IMR-90 (cell line): ENCODE data around the gene ECM2. TPM values are rescaled to one million over a fixed set of nuclear protein-coding genes. Genes with fewer than 3 reads are reported as not detected.

Source experiments
- ATAC-seq: fragments of 200-7000 bp; cut with Tn5 transposase; 2 replicates; pipeline ENCODE4 v1.9.1; 2020; ENCODE audit warnings: low read depth, mild to moderate bottlenecking, moderate library complexity
- BruUV-seq: library from RNA; stranded (reverse); fragments of 400-500 nt; replicated peaks from 2 replicates; lab custom pipeline; 2021; lab: Mats Ljungman, UMichigan
- CTCF ChIA-PET: fragments of 300-600 bp; formaldehyde crosslinking; extraction: SDS; loops from one replicate; lab custom pipeline; 2021; ENCODE audit warnings: antibody characterized with exemption; lab: Yijun Ruan, JAX
- POLR2A ChIA-PET: fragments of 300-600 bp; sonication (Branson Sonifier 250); formaldehyde crosslinking; loops from one replicate; lab custom pipeline; 2022; ENCODE audit warnings: antibody characterized with exemption; ENCODE audit not compliant: unreplicated experiment; lab: Charles Lee
- DNase-seq: peaks from one replicate; pipeline ENCODE4 v3.0.0; 2013
- H2AFZ ChIP-seq: replicated peaks from 2 replicates; pipeline ENCODE3; 2013; ENCODE audit warnings: low read length, mild to moderate bottlenecking; ENCODE audit not compliant: poor library complexity
- H2AK5ac ChIP-seq: 2 replicates; pipeline ENCODE4 v1.6.1; 2013; ENCODE audit warnings: low read depth, low read length, inconsistent platforms
- H2AK9ac ChIP-seq: replicated peaks from 2 replicates; pipeline ENCODE3; 2013; ENCODE audit warnings: mild to moderate bottlenecking, low read depth, low read length, moderate library complexity; ENCODE audit not compliant: poor library complexity
- H2BK120ac ChIP-seq: 2 replicates; pipeline ENCODE4 v1.6.1; 2013; ENCODE audit warnings: low read depth, low read length, inconsistent platforms
- H2BK15ac ChIP-seq: 3 replicates; pipeline ENCODE4 v1.6.1; 2013; ENCODE audit warnings: low read depth, low read length, inconsistent platforms
- H2BK20ac ChIP-seq: 2 replicates; pipeline ENCODE4 v1.6.1; 2013; ENCODE audit warnings: low read depth, mild to moderate bottlenecking, inconsistent platforms, low read length, moderate library complexity
- H2BK5ac ChIP-seq: 2 replicates; pipeline ENCODE4 v1.6.1; 2013; ENCODE audit warnings: mild to moderate bottlenecking, low read depth, low read length, inconsistent platforms; ENCODE audit not compliant: poor library complexity, severe bottlenecking
- H3K14ac ChIP-seq: replicated peaks from 2 replicates; pipeline ENCODE4 v1.6.1; 2013; ENCODE audit warnings: low read depth, low read length, inconsistent platforms
- H3K18ac ChIP-seq: 2 replicates; pipeline ENCODE4 v1.6.1; 2013; ENCODE audit warnings: low read depth, low read length, control low read depth
- H3K23ac ChIP-seq: 2 replicates; pipeline ENCODE4 v1.6.1; 2013; ENCODE audit warnings: low read depth, low read length, inconsistent platforms
- H3K27ac ChIP-seq: 2 replicates; pipeline ENCODE4 v1.5.1; 2013; ENCODE audit warnings: mild to moderate bottlenecking, control low read depth, low read length; ENCODE audit not compliant: insufficient read depth
- H3K27me3 ChIP-seq: 2 replicates; pipeline ENCODE4 v1.6.1; 2013; ENCODE audit warnings: low read length; ENCODE audit not compliant: control insufficient read depth, insufficient read depth
- H3K36me3 ChIP-seq: 2 replicates; pipeline ENCODE4 v1.6.1; 2013; ENCODE audit warnings: low read length, mixed read lengths; ENCODE audit not compliant: control insufficient read depth, insufficient read depth
- H3K4ac ChIP-seq: 2 replicates; pipeline ENCODE4 v1.6.1; 2013; ENCODE audit warnings: low read depth, low read length, inconsistent platforms
- H3K4me1 ChIP-seq: 2 replicates; pipeline ENCODE4 v1.6.1; 2013; ENCODE audit warnings: low read length, mixed read lengths; ENCODE audit not compliant: control insufficient read depth, insufficient read depth
- H3K4me2 ChIP-seq: 2 replicates; pipeline ENCODE4 v1.6.1; 2013; ENCODE audit warnings: low read depth, mild to moderate bottlenecking, control low read depth, low read length, moderate library complexity
- H3K4me3 ChIP-seq: 2 replicates; pipeline ENCODE4 v1.5.1; 2013; ENCODE audit warnings: low read depth, mild to moderate bottlenecking, control low read depth, low read length, moderate library complexity; ENCODE audit not compliant: insufficient read depth
- H3K56ac ChIP-seq: 2 replicates; pipeline ENCODE4 v1.6.1; 2013; ENCODE audit warnings: low read length, inconsistent platforms; ENCODE audit not compliant: insufficient read depth; ENCODE audit errors: extremely low read depth
- H3K79me1 ChIP-seq, 2 experiments: 2 replicates each; pipeline ENCODE4 v1.6.1; 2013; ENCODE audit warnings: low read length in 2 of 2, inconsistent platforms in 1 of 2, low read depth in 1 of 2
- H3K9ac ChIP-seq: 2 replicates; pipeline ENCODE4 v1.6.1; 2013; ENCODE audit warnings: low read depth, low read length, control low read depth
- H3K9me1 ChIP-seq: 2 replicates; pipeline ENCODE4 v1.6.1; 2013; ENCODE audit warnings: low read length, inconsistent platforms; ENCODE audit not compliant: insufficient read depth
- H3K9me3 ChIP-seq: 2 replicates; pipeline ENCODE4 v1.6.1; 2013; ENCODE audit warnings: low read length; ENCODE audit not compliant: control insufficient read depth, insufficient read depth
- H4K20me1 ChIP-seq: 2 replicates; pipeline ENCODE4 v1.6.1; 2013; ENCODE audit warnings: low read length, inconsistent platforms; ENCODE audit not compliant: insufficient read depth
- H4K5ac ChIP-seq: 2 replicates; pipeline ENCODE4 v1.6.1; 2013; ENCODE audit warnings: mild to moderate bottlenecking, low read depth, low read length, control low read depth
- H4K8ac ChIP-seq, 2 experiments: 2 replicates each; pipeline ENCODE4 v1.6.1; 2013; ENCODE audit warnings: low read depth in 2 of 2, low read length in 2 of 2, control low read depth in 1 of 2, inconsistent platforms in 1 of 2
- H4K91ac ChIP-seq: 2 replicates; pipeline ENCODE4 v1.6.1; 2013; ENCODE audit warnings: low read depth, low read length, inconsistent platforms; ENCODE audit not compliant: insufficient read depth
- BHLHE40 ChIP-seq: fragments of 150-350 bp; IDR thresholded peaks from 2 replicates; pipeline ENCODE4 v1.6.1; 2016; ENCODE audit warnings: mild to moderate bottlenecking, low read depth, low read length
- CEBPB ChIP-seq: IDR thresholded peaks from 2 replicates; pipeline ENCODE4 v1.6.1; 2012; ENCODE audit warnings: low read depth, low read length, improper control_type of control experiment
- CHD1 ChIP-seq: IDR thresholded peaks from 2 replicates; pipeline ENCODE4 v1.6.1; 2012; ENCODE audit warnings: low read depth, low read length, improper control_type of control experiment
- CTCF ChIP-seq: conservative IDR thresholded peaks from 2 replicates; pipeline ENCODE4 v1.5.1; 2012; ENCODE audit warnings: mild to moderate bottlenecking, low read depth, low read length, improper control_type of control experiment
- FOS ChIP-seq: fragments of 150-350 bp; IDR thresholded peaks from 2 replicates; pipeline ENCODE4 v1.6.1; 2016; ENCODE audit warnings: low read depth, low read length
- MAFK ChIP-seq: IDR thresholded peaks from 2 replicates; pipeline ENCODE4 v1.6.1; 2012; ENCODE audit warnings: low read depth, low read length, improper control_type of control experiment
- MAZ ChIP-seq: IDR thresholded peaks from 2 replicates; pipeline ENCODE4 v1.6.1; 2012; ENCODE audit warnings: low read depth, mild to moderate bottlenecking, low read length, improper control_type of control experiment, moderate library complexity, borderline replicate concordance
- MXI1 ChIP-seq: IDR thresholded peaks from 2 replicates; pipeline ENCODE4 v1.6.1; 2012; ENCODE audit warnings: low read depth, mild to moderate bottlenecking, low read length, moderate library complexity, borderline replicate concordance
- NFE2L2 ChIP-seq: fragments of 150-350 bp; IDR thresholded peaks from 2 replicates; pipeline ENCODE4 v1.6.1; 2016; ENCODE audit warnings: low read depth, mild to moderate bottlenecking, low read length
- POLR2A ChIP-seq: IDR thresholded peaks from 2 replicates; pipeline ENCODE4 v1.6.1; 2012; ENCODE audit warnings: mild to moderate bottlenecking, low read depth, low read length
- RAD21 ChIP-seq: IDR thresholded peaks from 2 replicates; pipeline ENCODE4 v1.6.1; 2012; ENCODE audit warnings: low read length, improper control_type of control experiment
- RCOR1 ChIP-seq: IDR thresholded peaks from 2 replicates; pipeline ENCODE4 v1.6.1; 2012; ENCODE audit warnings: mild to moderate bottlenecking, low read length, improper control_type of control experiment; ENCODE audit not compliant: insufficient replicate concordance
- RFX5 ChIP-seq: IDR thresholded peaks from 2 replicates; pipeline ENCODE4 v1.8.0; 2012; ENCODE audit warnings: low read depth, mild to moderate bottlenecking, low read length, moderate library complexity
- SMC3 ChIP-seq: fragments of 150-350 bp; IDR thresholded peaks from 2 replicates; pipeline ENCODE4 v1.6.1; 2016; ENCODE audit warnings: low read depth, mild to moderate bottlenecking, antibody characterized with exemption, low read length, moderate library complexity
- USF2 ChIP-seq: fragments of 150-350 bp; IDR thresholded peaks from 2 replicates; pipeline ENCODE4 v1.6.1; 2017; ENCODE audit warnings: mild to moderate bottlenecking, antibody characterized with exemption, low read length, low read depth
- WGBS, 2 experiments: methylation state at CpG; one replicate each; pipeline versions ENCODE4 v1.1.5 to v1.1.7; 2013; ENCODE audit warnings: missing lambda C conversion rate in 2 of 2; ENCODE audit not compliant: insufficient read length in 1 of 2; ENCODE audit errors: extremely low coverage in 2 of 2; 5-methylcytosine and 5-hydroxymethylcytosine counted together
- dilution Hi-C: fragments of 300-500 bp; cut with HindIII; formaldehyde crosslinking; loops from one replicate; pipeline ENCODE4 v1.14.3; 2018; ENCODE audit warnings: low sequenced_read_pairs; ENCODE audit not compliant: unreplicated experiment
- in situ Hi-C: fragments of 300-500 bp; cut with MboI; formaldehyde crosslinking; loops from 3 replicates; pipeline ENCODE4 v1.14.3; 2019; ENCODE audit warnings: low sequenced_read_pairs, inconsistent platforms, mixed read lengths
- intact Hi-C: fragments of 100-400 bp; cut with micrococcal nuclease; formaldehyde crosslinking; loops from 2 replicates; pipeline ENCODE4 v1.10.0; 2022
- polyA plus RNA-seq, 3 experiments: library from polyadenylated mRNA; depleted of rRNA; stranded (reverse); fragments of >200 nt; gene quantifications; 2 replicates each; pipeline ENCODE4 v1.2.3, GENCODE V29; 2012; ENCODE audit warnings: low replicate concordance in 1 of 3
- total RNA-seq: library from RNA; depleted of rRNA; stranded (reverse); fragments of >200 nt; gene quantifications from 2 replicates; pipeline ENCODE4 v1.2.3, GENCODE V29; 2012

Gene ECM2
- total and polyA plus RNA-seq, 2 of the 4 experiments (the other 2 are of a cell fraction) = 0.26 to 0.36 TPM

- H2AK5ac ChIP-seq = peak overlapping the region; percentile 81; the same call in 1 of the 2 replicates
- peak overlapping the region; percentile 96 for H3K18ac ChIP-seq
- H3K36me3 ChIP-seq = no peaks in the 10 kb centered on the region
- DNase-seq (peak; percentile 95), ATAC-seq (peak; percentile 92)
- peak overlapping the region; percentile 99 for H4K91ac ChIP-seq
- H3K27ac ChIP-seq = peak overlapping the region; percentile 94
- peak overlapping the region; percentile 99 for H3K14ac ChIP-seq
- peak overlapping the region; percentile 85 for H2BK5ac ChIP-seq
- no peak overlapping the region for H3K4me3 ChIP-seq
- peaks cover 0 to 18% of the 10 kb centered on the region in 2 experiments; a peak in 2 of 4 replicates for H3K79me1 ChIP-seq
- peak overlapping the region; percentile 86 for H4K5ac ChIP-seq
- peak overlapping the region; percentile 60 for H2AFZ ChIP-seq
- H2AK9ac ChIP-seq = peak overlapping the region; percentile 73
- 0% methylated on average over 1 of the region's 3 CpGs; no CpG with 5 or more reads in 1 of the 2 experiments for WGBS, 2 experiments
- H2BK20ac ChIP-seq = peak overlapping the region; percentile 97
- H4K8ac ChIP-seq = peak overlapping the region; percentile 77 to 96
- dilution Hi-C loops (no loop called here), intact Hi-C loops (no loop called here), in situ Hi-C loops (no loop called here)
- ChIA-PET CTCF (interaction anchor here (0.7 kb wide), 1 partner anchor 120 kb away, joined by 3 read pairs; no protein-coding TSS in a partner anchor), POLR2A (interaction anchor here (0.6 kb wide), 1 partner anchor 128 kb away, joined by 3 read pairs; no protein-coding TSS in a partner anchor)
- peak overlapping the region; percentile 95 for H3K56ac ChIP-seq
- H3K9ac ChIP-seq = peak overlapping the region; percentile 60; the same call in 1 of the 2 replicates
- no peaks in the 10 kb centered on the region for H3K27me3 ChIP-seq
- H2BK120ac ChIP-seq = peak overlapping the region; percentile 99
- peak overlapping the region; percentile 98 for H3K4ac ChIP-seq
- H3K4me1 ChIP-seq = peaks cover 26% of the 10 kb centered on the region
- BruUV-seq = no TSS peak
- H3K9me1 ChIP-seq = peaks cover 20% of the 10 kb centered on the region
- H3K9me3 ChIP-seq = no peaks in the 10 kb centered on the region
- peak overlapping the region; percentile 93 for H2BK15ac ChIP-seq
- H3K4me2 ChIP-seq = peak overlapping the region; percentile 65
- peak overlapping the region; percentile 96 for H3K23ac ChIP-seq
- no peaks in the 10 kb centered on the region for H4K20me1 ChIP-seq
- TF ChIP-seq MAZ = no peak
- peak; percentile 46; the same call in 1 of the 2 replicates for TF ChIP-seq MXI1
- no peak for TF ChIP-seq USF2
- TF ChIP-seq RAD21 = no peak; the same call in 1 of the 2 replicates
- TF ChIP-seq RFX5 = no peak
- peak; percentile 97 for TF ChIP-seq CEBPB
- TF ChIP-seq FOS = peak; percentile 33
- 0 out of 2 replicates have a peak, but pooled peaks have one; percentile 21 for TF ChIP-seq BHLHE40
- no peak for TF ChIP-seq CHD1
- no peak for TF ChIP-seq NFE2L2
- no peak for TF ChIP-seq SMC3
- no peak for TF ChIP-seq POLR2A
- peak; percentile 80 for TF ChIP-seq MAFK
- TF ChIP-seq CTCF = no peak
- no peak for TF ChIP-seq RCOR1
Observed at GRCh38 chr9:92506184-92506857, 29.5 kb downstream of the ECM2 start.
